ENCODE measurements around the gene COA4.

COA4 gene

GRCh38 chr11:73866095-73866579 lies 10.5 kb downstream of the COA4 start:
- no peak for DNase-seq (ENCODE audit: low spot score)

DNA sequence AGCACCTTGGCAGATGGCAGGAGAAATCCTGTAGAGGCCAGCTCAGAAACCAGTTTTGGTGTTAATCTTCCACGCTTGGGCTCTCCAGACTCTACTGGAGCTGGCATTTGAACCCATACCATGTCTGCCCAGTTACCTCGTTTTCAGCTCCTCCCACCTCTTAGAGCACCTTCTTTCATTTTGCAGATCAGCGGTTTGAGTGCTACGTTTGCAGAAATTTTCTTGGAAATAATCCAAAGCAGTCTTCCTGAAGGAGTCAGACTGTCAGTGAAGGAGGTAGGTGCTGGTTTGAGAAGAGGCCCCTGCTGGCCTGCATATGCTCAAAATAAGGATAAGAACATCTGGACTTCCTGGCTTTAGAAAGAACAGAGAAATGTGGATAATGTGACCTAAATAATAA lies 13.7 kb downstream of the COA4 start:
- no peak for DNase-seq (ENCODE audit: low spot score)

- no peak for DNase-seq (ENCODE audit: low spot score)
Measured at GRCh38 chr11:73860202-73860601, 16.4 kb downstream of the COA4 start.

- no peak for DNase-seq (ENCODE audit: low spot score)
Measured at GRCh38 chr11:73859671-73860070, 17.0 kb downstream of the COA4 start.

DNA sequence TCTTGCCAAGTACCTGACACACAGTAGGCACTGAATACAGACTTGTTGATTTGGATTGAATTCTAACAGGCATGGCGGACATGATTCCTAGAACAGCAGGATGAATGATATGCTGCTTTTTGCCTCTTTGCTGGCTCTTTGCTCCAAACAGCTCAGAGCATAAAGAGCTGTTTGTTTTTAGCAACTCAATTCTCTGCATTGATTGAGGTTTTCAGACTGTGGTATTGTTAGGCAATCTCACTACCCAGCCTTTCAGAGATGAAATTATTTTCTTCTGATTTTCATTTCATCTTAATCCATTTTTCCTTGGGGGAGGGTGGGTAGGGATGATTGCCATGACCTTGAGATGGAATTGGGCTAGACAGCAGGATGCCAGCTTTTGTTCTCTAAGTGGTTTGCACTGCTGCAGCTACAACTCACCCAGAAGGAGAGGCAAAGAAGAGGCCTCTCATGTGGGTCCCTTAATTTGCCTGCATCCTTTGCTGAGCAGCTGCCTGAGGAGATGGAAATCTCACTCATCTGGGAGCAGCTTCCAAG lies 20.5 kb downstream of the COA4 start:
- DNase-seq (ENCODE audit: low spot score): no peak

GRCh38 chr11:73854680-73855079 lies 22.0 kb downstream of the COA4 start:
- no peak for DNase-seq (ENCODE audit: low spot score)

DNA sequence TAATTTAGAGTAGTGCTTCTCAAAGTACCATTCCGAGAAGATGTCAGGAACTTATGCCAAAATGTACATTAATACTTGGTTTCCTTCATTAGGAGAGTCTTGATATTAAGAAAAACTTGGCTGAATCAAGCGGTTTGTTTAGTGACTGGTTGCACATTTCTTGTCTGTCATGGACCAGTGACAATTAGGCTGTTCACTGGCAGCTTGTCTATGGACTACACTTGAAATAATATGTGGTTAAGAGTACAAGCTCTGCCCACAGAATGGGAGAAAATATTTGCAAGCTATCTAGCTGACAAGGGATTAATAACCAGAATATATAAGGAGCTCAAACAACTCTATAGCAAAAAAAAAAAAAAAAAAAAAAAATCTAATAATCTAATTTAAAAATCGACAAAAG lies 24.6 kb downstream of the COA4 start:
- no peak for DNase-seq (ENCODE audit: low spot score)

DNA sequence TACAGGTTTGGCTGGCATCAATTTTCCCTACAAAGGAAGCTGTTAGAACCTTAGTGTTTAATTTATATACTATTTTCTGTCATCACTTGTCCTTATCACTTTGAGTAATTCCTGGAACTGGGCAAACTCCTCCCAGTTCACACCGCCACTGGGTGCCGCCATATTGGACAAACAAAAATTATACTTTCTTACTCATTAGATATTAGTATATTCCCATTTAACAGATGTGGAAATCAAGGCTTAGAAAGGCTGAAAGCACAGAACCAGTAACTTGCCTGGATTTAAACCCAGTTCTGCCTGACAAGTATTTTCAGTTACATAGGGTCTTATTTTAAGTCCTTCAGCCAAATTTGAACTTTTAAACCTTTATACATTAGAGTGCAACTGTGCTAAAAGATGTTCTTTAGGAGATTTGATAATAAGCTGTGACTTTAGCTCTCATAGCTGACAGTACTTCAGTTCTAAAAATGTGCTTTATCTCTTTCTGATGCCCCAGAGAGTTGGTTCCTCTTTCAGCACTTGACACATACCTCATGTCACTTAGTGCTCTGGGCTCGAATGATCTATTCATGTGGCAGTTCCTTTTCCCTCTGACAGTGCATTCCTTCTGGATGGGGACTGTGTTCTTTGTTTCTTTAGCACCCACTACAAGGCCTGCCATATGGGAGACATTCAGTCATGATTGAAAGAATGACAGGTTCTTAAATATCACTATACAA lies 25.4 kb downstream of the COA4 start:
- no peak for DNase-seq (ENCODE audit: low spot score)

DNA sequence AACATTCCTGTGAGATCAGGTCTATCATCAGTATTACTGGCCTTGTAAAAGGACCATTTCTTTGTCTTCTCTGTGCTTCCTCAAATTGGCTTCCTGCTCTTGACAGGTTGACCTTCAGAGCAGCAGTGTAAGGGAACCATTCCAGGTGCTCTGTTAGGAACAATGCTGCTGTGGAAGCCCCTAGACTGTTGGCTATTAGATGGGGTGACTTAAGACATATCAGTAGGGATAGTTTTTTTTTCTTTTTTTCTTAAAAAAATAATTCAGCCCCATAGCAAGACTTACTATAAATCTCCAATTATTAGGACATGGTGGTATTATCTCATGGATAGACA lies 37.6 kb downstream of the COA4 start:
- DNase-seq (ENCODE audit: low spot score): no peak

GRCh38 chr11:73838443-73839122 lies 38.1 kb downstream of the COA4 start:
- DNase-seq (ENCODE audit: low spot score): no peak

DNA sequence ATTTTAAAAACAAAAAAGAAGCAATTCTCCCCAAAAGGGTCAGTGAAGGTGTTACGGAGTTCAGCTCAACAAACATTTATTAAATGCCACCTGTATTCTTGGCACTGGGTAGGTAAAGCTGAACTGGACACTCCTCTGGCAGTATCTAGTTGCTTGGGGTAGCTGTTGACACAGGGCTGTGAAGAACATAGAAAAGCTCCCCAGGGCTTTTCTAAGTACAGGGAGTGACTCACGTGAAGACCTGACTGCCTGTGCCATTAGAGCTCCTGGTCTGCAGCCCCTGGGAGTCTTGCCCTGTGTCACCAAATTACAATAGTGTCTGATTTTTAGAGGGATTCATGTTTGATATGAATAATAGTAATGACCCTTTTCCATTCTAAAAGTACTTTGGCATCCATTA lies 43.6 kb downstream of the COA4 start:
- no peak for DNase-seq (ENCODE audit: low spot score)

GRCh38 chr11:73830261-73830660 lies 46.4 kb downstream of the COA4 start:
- no peak for DNase-seq (ENCODE audit: low spot score)
